Kidney (tissue), 14 donors: ENCODE data around the gene SMTNL2. TPM values are rescaled to one million over a fixed set of nuclear protein-coding genes. Genes with fewer than 3 reads are reported as not detected.
"Not testable (repeated sequence)": the region's sequence is repeated elsewhere in the genome, so short reads cannot be mapped to it uniquely, and the experiment has no call there.

ENCODE experiments used
- DNase-seq, 5 donors: peaks; one replicate each; pipeline ENCODE4 v3.0.0-alpha.2; 2013 to 2020
- FAIRE-seq: peaks from 2 replicates; lab custom pipeline; 2012; peaks lifted over from hg19 to GRCh38; lab: Jason Lieb, UNC
- H3K27ac ChIP-seq, 2 donors: one replicate each; pipeline ENCODE4 v1.7.0; 2013; ENCODE audit warnings: low read depth in 2 of 2, low read length in 2 of 2, inconsistent platforms in 1 of 2
- H3K27me3 ChIP-seq: one replicate; pipeline ENCODE4 v1.7.1; 2013; ENCODE audit warnings: low read length, inconsistent platforms; ENCODE audit not compliant: control insufficient read depth, insufficient read depth
- H3K36me3 ChIP-seq, 3 donors: one replicate each; pipeline versions ENCODE4 v1.7.0 to v1.7.1; 2013; ENCODE audit warnings: low read length in 3 of 3, control low read depth in 1 of 3, inconsistent platforms in 1 of 3; ENCODE audit not compliant: insufficient read depth in 3 of 3, control insufficient read depth in 2 of 3
- H3K4me1 ChIP-seq, 3 donors: one replicate each; pipeline versions ENCODE4 v1.7.0 to v1.7.1; 2013; ENCODE audit warnings: low read length in 3 of 3, inconsistent platforms in 1 of 3, low read depth in 1 of 3; ENCODE audit not compliant: control insufficient read depth in 2 of 3, insufficient read depth in 2 of 3
- H3K4me3 ChIP-seq, 3 donors: one replicate each; pipeline versions ENCODE4 v1.7.0 to v1.8.1; 2013; ENCODE audit warnings: low read length in 3 of 3, control low read depth in 1 of 3, inconsistent platforms in 1 of 3
- H3K9ac ChIP-seq, 3 donors: one replicate each; pipeline versions ENCODE4 v1.7.0 to v1.7.1; 2013; ENCODE audit warnings: low read length in 3 of 3, control low read depth in 1 of 3, inconsistent platforms in 1 of 3
- H3K9me3 ChIP-seq, 3 donors: one replicate each; pipeline versions ENCODE4 v1.7.0 to v1.7.1; 2013; ENCODE audit warnings: low read length in 3 of 3, control low read depth in 1 of 3, inconsistent platforms in 1 of 3; ENCODE audit not compliant: control insufficient read depth in 2 of 3, insufficient read depth in 1 of 3
- CTCF ChIP-seq: IDR thresholded peaks from 3 replicates; pipeline ENCODE4 v1.5.1; 2012; ENCODE audit warnings: mild to moderate bottlenecking, moderate library complexity, borderline replicate concordance; ENCODE audit not compliant: insufficient read depth; ENCODE audit errors: extremely low read depth
- intact Hi-C: fragments of 100-400 bp; cut with DNase I; formaldehyde crosslinking; loops from one replicate; pipeline ENCODE4 v1.11.1; 2022
- polyA plus RNA-seq: library from polyadenylated mRNA; stranded (reverse); fragments of 350-450 nt; fragmentation: Illumina TruSeq; extraction: RNeasy Lipid Tissue Mini Kit (QIAGEN cat#74804); gene quantifications from one replicate; pipeline ENCODE4 v1.2.3, GENCODE V29; 2014; ENCODE audit warnings: low read depth, low replicate concordance; ENCODE audit not compliant: insufficient read depth
- total RNA-seq: library from RNA; stranded (reverse); fragmentation: NEBNext Ultra II Directional; extraction: Animal tissue kit (Norgen Biotek cat#: 25700); gene quantifications from one replicate; pipeline ENCODE4 v1.2.1, GENCODE V29; 2021
- donor health status: control.
- donor health status: control.
- donor health status: control.
- donor health status: control.
- donor health status: control.
- donor health status: DM: yes; HTN: yes; CAD: no.
- donor health status: Normal renal cell carcinoma (clear cell type).

SMTNL2 gene
- total and polyA plus RNA-seq, 2 donors from 2014 or later = 25.6 to 58.1 TPM

- peak overlapping the region in 1 of 3 donors; percentile 55 for H3K9ac ChIP-seq
- peak overlapping the region; percentile 36 to 95 for H3K27ac ChIP-seq
- FAIRE-seq (no peak), DNase-seq (peak in 1 of 5 donors; percentile 60)
- intact Hi-C loops = no loop called here
- peaks cover 0 to 40% (median 22%) of the 10 kb centered on the region in 3 donors for H3K4me1 ChIP-seq
- H3K9me3 ChIP-seq = no peaks in the 10 kb centered on the region
- H3K27me3 ChIP-seq = no peaks in the 10 kb centered on the region
- peak overlapping the region in 1 of 3 donors; percentile 59 for H3K4me3 ChIP-seq
- TF ChIP-seq CTCF = no peak
- no peaks in the 10 kb centered on the region for H3K36me3 ChIP-seq
Measured at GRCh38 chr17:4588898-4589625, 4.7 kb downstream of the SMTNL2 start.

- H3K4me3 ChIP-seq, H3K27ac ChIP-seq, H3K27me3 ChIP-seq, H3K9ac ChIP-seq, FAIRE-seq, H3K9me3 ChIP-seq, H3K36me3 ChIP-seq, intact Hi-C loops: not testable (repeated sequence)
- H3K4me1 ChIP-seq = peaks cover 0 to 44% (median 22%) of the 10 kb centered on the region in 3 donors
- DNase-seq = peak in 1 of 5 donors; percentile 44
Measured at GRCh38 chr17:4590042-4590441, 5.7 kb downstream of the SMTNL2 start.

GRCh38 chr17:4590981-4591453 lies 6.7 kb downstream of the SMTNL2 start:
- no peak for TF ChIP-seq CTCF
- DNase-seq (no peak), FAIRE-seq (no peak)
- no peak overlapping the region for H3K27ac ChIP-seq
- H3K27me3 ChIP-seq = no peaks in the 10 kb centered on the region
- intact Hi-C loops = no loop called here
- no peaks in the 10 kb centered on the region for H3K9me3 ChIP-seq
- no peak overlapping the region for H3K4me3 ChIP-seq
- H3K4me1 ChIP-seq = peaks cover 0 to 44% (median 22%) of the 10 kb centered on the region in 3 donors
- H3K9ac ChIP-seq = no peak overlapping the region
- peaks cover 0 to 4% (median 0%) of the 10 kb centered on the region in 3 donors for H3K36me3 ChIP-seq

GRCh38 chr17:4591529-4591928 lies 7.2 kb downstream of the SMTNL2 start:
- intact Hi-C loops = no loop called here
- DNase-seq (no peak), FAIRE-seq (no peak)
- Histone ChIP-seq H3K9me3 (no peaks in the 10 kb centered on the region), H3K9ac (no peak overlapping the region), H3K27me3 (no peaks in the 10 kb centered on the region), H3K4me1 (peaks cover 0 to 40% (median 22%) of the 10 kb centered on the region in 3 donors), H3K27ac (peak overlapping the region in 1 of 2 donors; percentile 11), H3K4me3 (no peak overlapping the region), H3K36me3 (peaks cover 0 to 8% (median 0%) of the 10 kb centered on the region in 3 donors)
- no peak for TF ChIP-seq CTCF
